H1 (cell line): Measurements from ENCODE around the gene STXBP6. TPM values are rescaled to one million over a fixed set of nuclear protein-coding genes. Genes with fewer than 3 reads are reported as not detected.

Experiments used
- CTCF ChIA-PET: fragments of 300-600 bp; sonication (Branson Sonifier 250); formaldehyde crosslinking; loops from one replicate; lab custom pipeline; 2021; ENCODE audit not compliant: partially characterized antibody; lab: Charles Lee
- POLR2A ChIA-PET: fragments of 300-600 bp; sonication (Branson Sonifier 250); formaldehyde crosslinking; loops from one replicate; lab custom pipeline; 2021; ENCODE audit warnings: inconsistent platforms; ENCODE audit not compliant: partially characterized antibody; lab: Charles Lee
- DNase-seq, 2 experiments: peaks; one replicate each; pipeline versions ENCODE4 v3.0.0 to v3.0.0-alpha.2; 2010 to 2022; ENCODE audit warnings: low spot score in 2 of 2, low read depth in 1 of 2, mixed read lengths in 1 of 2
- FAIRE-seq: peaks from 2 replicates; lab custom pipeline; 2011; peaks lifted over from hg19 to GRCh38; lab: Jason Lieb, UNC
- H2AFZ ChIP-seq: 2 replicates; pipeline ENCODE4 v1.8.1; 2012; ENCODE audit warnings: low read length, inconsistent platforms
- H2AK5ac ChIP-seq: 2 replicates; pipeline ENCODE4 v1.6.1; 2013; ENCODE audit warnings: low read depth, low read length
- H2BK120ac ChIP-seq: replicated peaks from 2 replicates; pipeline ENCODE3; 2013; ENCODE audit warnings: low read depth, low read length, inconsistent platforms
- H2BK12ac ChIP-seq: 2 replicates; pipeline ENCODE4 v1.6.1; 2013; ENCODE audit warnings: low read depth, low read length
- H2BK15ac ChIP-seq: 2 replicates; pipeline ENCODE4 v1.6.1; 2013; ENCODE audit warnings: low read length
- H2BK20ac ChIP-seq: 2 replicates; pipeline ENCODE4 v1.6.1; 2013; ENCODE audit warnings: low read length
- H2BK5ac ChIP-seq: 2 replicates; pipeline ENCODE4 v1.6.1; 2013; ENCODE audit warnings: low read depth, low read length
- H3K14ac ChIP-seq: 2 replicates; pipeline ENCODE4 v1.6.1; 2013; ENCODE audit warnings: inconsistent platforms; ENCODE audit not compliant: insufficient read length
- H3K18ac ChIP-seq: 2 replicates; pipeline ENCODE4 v1.6.1; 2013; ENCODE audit warnings: low read length; ENCODE audit errors: extremely low read depth
- H3K23ac ChIP-seq: 2 replicates; pipeline ENCODE4 v1.6.1; 2013; ENCODE audit warnings: inconsistent platforms; ENCODE audit not compliant: insufficient read length
- H3K23me2 ChIP-seq: 2 replicates; pipeline ENCODE4 v1.6.1; 2013; ENCODE audit warnings: low read depth, low read length
- H3K27ac ChIP-seq: 2 replicates; pipeline ENCODE4 v1.6.1; 2011; ENCODE audit warnings: low read depth, low read length, inconsistent platforms
- H3K27me3 ChIP-seq, 4 experiments: replicated peaks in 1 of 4; 1 replicate in 1 of 4; 2 replicates in 3 of 4; pipeline versions ENCODE4 v1.6.1 to v1.8.1; 2011 to 2013; ENCODE audit warnings: low read length in 3 of 4, mild to moderate bottlenecking in 3 of 4, inconsistent platforms in 2 of 4, mixed read lengths in 2 of 4, moderate library complexity in 1 of 4; ENCODE audit not compliant: control insufficient read depth in 3 of 4, insufficient read depth in 3 of 4; ENCODE audit errors: extremely low read depth in 1 of 4
- H3K36me3 ChIP-seq, 4 experiments: 2 replicates each; pipeline versions ENCODE4 v1.6.1 to v1.8.1; 2011 to 2013; ENCODE audit warnings: mild to moderate bottlenecking in 4 of 4, low read length in 3 of 4, moderate library complexity in 2 of 4, control low read depth in 1 of 4, inconsistent platforms in 1 of 4; ENCODE audit not compliant: insufficient read depth in 4 of 4, control insufficient read depth in 2 of 4
- H3K4ac ChIP-seq: replicated peaks from 2 replicates; pipeline ENCODE3; 2013; ENCODE audit warnings: low read length, low read depth, mixed read lengths, inconsistent platforms; ENCODE audit not compliant: insufficient read length
- H3K4me1 ChIP-seq, 4 experiments: replicated peaks in 1 of 4; 1 replicate in 1 of 4; 2 replicates in 3 of 4; pipeline versions ENCODE4 v1.6.1 to v1.8.1; 2011 to 2013; ENCODE audit warnings: low read length in 3 of 4, inconsistent platforms in 2 of 4, mixed read lengths in 1 of 4; ENCODE audit not compliant: insufficient read depth in 4 of 4, control insufficient read depth in 3 of 4
- H3K4me2 ChIP-seq, 2 experiments: 2 replicates each; pipeline versions ENCODE4 v1.6.1 to v1.8.1; 2011 to 2013; ENCODE audit warnings: low read depth in 2 of 2, low read length in 2 of 2, control low read depth in 1 of 2, inconsistent platforms in 1 of 2, mild to moderate bottlenecking in 1 of 2; ENCODE audit not compliant: insufficient read depth in 1 of 2
- H3K4me3 ChIP-seq, 4 experiments: fragments of 200-600, 300-600 bp in 1 of 4; sonication (generic), shearing (Covaris generic), sonication (Bioruptor Twin) in 1 of 4; 2 replicates each; pipeline versions ENCODE4 v1.5.1 to v1.8.1; 2011 to 2016; ENCODE audit warnings: low read length in 4 of 4, low read depth in 3 of 4, control low read depth in 2 of 4, inconsistent platforms in 2 of 4, mild to moderate bottlenecking in 2 of 4, mixed read lengths in 1 of 4, moderate library complexity in 1 of 4; ENCODE audit not compliant: insufficient read depth in 2 of 4; ENCODE audit errors: extremely low read depth in 1 of 4
- H3K56ac ChIP-seq: replicated peaks from 2 replicates; pipeline ENCODE3; 2013; ENCODE audit warnings: low read depth, mild to moderate bottlenecking, mixed read lengths, low read length, inconsistent platforms; ENCODE audit not compliant: insufficient read length
- H3K79me1 ChIP-seq: 2 replicates; pipeline ENCODE4 v1.6.1; 2013; ENCODE audit warnings: low read depth, low read length, control low read depth
- H3K79me2 ChIP-seq, 2 experiments: 2 replicates each; pipeline versions ENCODE4 v1.6.1 to v1.8.1; 2012 to 2013; ENCODE audit warnings: low read length in 2 of 2, mild to moderate bottlenecking in 2 of 2, inconsistent platforms in 1 of 2; ENCODE audit not compliant: insufficient read depth in 2 of 2, control insufficient read depth in 1 of 2
- H3K9ac ChIP-seq, 4 experiments: replicated peaks in 1 of 4; 1 replicate in 1 of 4; 2 replicates in 3 of 4; pipeline versions ENCODE4 v1.6.1 to v1.8.1; 2011 to 2013; ENCODE audit warnings: low read depth in 3 of 4, low read length in 3 of 4, control low read depth in 2 of 4, mild to moderate bottlenecking in 2 of 4, moderate library complexity in 2 of 4, inconsistent platforms in 1 of 4; ENCODE audit errors: extremely low read depth in 1 of 4
- H3K9me3 ChIP-seq, 2 experiments: 2 replicates each; pipeline versions ENCODE4 v1.6.1 to v1.8.1; 2012 to 2013; ENCODE audit warnings: mild to moderate bottlenecking in 2 of 2, moderate library complexity in 2 of 2, control low read depth in 1 of 2, inconsistent platforms in 1 of 2, low read depth in 1 of 2, low read length in 1 of 2, mixed read lengths in 1 of 2; ENCODE audit not compliant: insufficient read depth in 2 of 2
- H4K20me1 ChIP-seq, 2 experiments: replicated peaks in 1 of 2; 2 replicates each; pipeline versions ENCODE3 to v1.8.1; 2011 to 2013; ENCODE audit warnings: inconsistent platforms in 2 of 2, low read length in 2 of 2, mild to moderate bottlenecking in 1 of 2; ENCODE audit not compliant: insufficient read depth in 2 of 2, control insufficient read depth in 1 of 2
- H4K5ac ChIP-seq: 2 replicates; pipeline ENCODE4 v1.6.1; 2013; ENCODE audit warnings: low read length, low read depth, mixed read lengths, inconsistent platforms; ENCODE audit not compliant: insufficient read length
- H4K8ac ChIP-seq: 2 replicates; pipeline ENCODE4 v1.8.0; 2013; ENCODE audit warnings: mild to moderate bottlenecking, moderate library complexity, low read length, inconsistent platforms; ENCODE audit not compliant: insufficient read depth; ENCODE audit errors: extremely low read depth
- H4K91ac ChIP-seq: replicated peaks from 2 replicates; pipeline ENCODE3; 2013; ENCODE audit warnings: low read length, mixed read lengths, inconsistent platforms; ENCODE audit not compliant: insufficient read length
- CBX5 ChIP-seq: fragments of 300-800, 300-1000 bp; sonication (generic); IDR thresholded peaks from 2 replicates; pipeline ENCODE4 v1.7.1; 2016; ENCODE audit warnings: antibody characterized with exemption, low read length, low read depth
- CREB1 ChIP-seq: IDR thresholded peaks from 2 replicates; pipeline ENCODE4 v1.6.1; 2012; ENCODE audit warnings: inconsistent platforms
- FOSL1 ChIP-seq: IDR thresholded peaks from 2 replicates; pipeline ENCODE4 v1.6.1; 2011; ENCODE audit warnings: mild to moderate bottlenecking, low read depth, low read length, moderate library complexity; ENCODE audit not compliant: insufficient read depth
- GABPA ChIP-seq: IDR thresholded peaks from 2 replicates; pipeline ENCODE4 v1.6.1; 2011; ENCODE audit warnings: mild to moderate bottlenecking, low read length, moderate library complexity, borderline replicate concordance; ENCODE audit not compliant: insufficient read depth
- GTF2F1 ChIP-seq: IDR thresholded peaks from 2 replicates; pipeline ENCODE4 v1.6.1; 2012; ENCODE audit warnings: low read depth, low read length, improper control_type of control experiment, borderline replicate concordance
- JUND ChIP-seq: IDR thresholded peaks from 2 replicates; pipeline ENCODE4 v1.6.1; 2011; ENCODE audit warnings: mild to moderate bottlenecking, improper control_type of control experiment, low read length
- PHF8 ChIP-seq: fragments of 200-600 bp; sonication (generic); conservative IDR thresholded peaks from 2 replicates; pipeline ENCODE4 v1.7.1; 2012; ENCODE audit warnings: low read depth, mild to moderate bottlenecking, inconsistent platforms, low read length, moderate library complexity
- RNF2 ChIP-seq: fragments of 200-900, 300-1000 bp; sonication (generic); IDR thresholded peaks from 2 replicates; pipeline ENCODE4 v1.7.1; 2016; ENCODE audit warnings: borderline replicate concordance, low read depth, mild to moderate bottlenecking, antibody characterized with exemption, low read length; ENCODE audit not compliant: poor library complexity, severe bottlenecking; ENCODE audit errors: missing control alignments
- SP4 ChIP-seq: IDR thresholded peaks from 2 replicates; pipeline ENCODE4 v1.6.1; 2012; ENCODE audit warnings: low read length, inconsistent platforms
- TAF7 ChIP-seq: optimal IDR thresholded peaks from 2 replicates; pipeline ENCODE3; 2011; ENCODE audit warnings: low read depth, mild to moderate bottlenecking, inconsistent platforms, low read length, moderate library complexity, borderline replicate concordance
- TBP ChIP-seq: IDR thresholded peaks from 2 replicates; pipeline ENCODE4 v1.6.1; 2011; ENCODE audit warnings: low read depth, low read length, improper control_type of control experiment
- WGBS, 2 experiments: shearing (Covaris generic) in 1 of 2; methylation state at CpG; one replicate each; pipeline versions ENCODE4 v1.1.6 to v1.1.7; 2013 to 2015; ENCODE audit warnings: low lambda C conversion rate in 2 of 2, mixed read lengths in 2 of 2, inconsistent platforms in 1 of 2, low coverage in 1 of 2, missing lambda C conversion rate in 1 of 2; ENCODE audit not compliant: insufficient replicate concordance in 2 of 2, insufficient coverage in 1 of 2, insufficient read length in 1 of 2; ENCODE audit errors: extremely low coverage in 1 of 2, missing lambda C conversion rate in 1 of 2; 5-methylcytosine and 5-hydroxymethylcytosine counted together
- polyA plus RNA-seq, 7 experiments: library from polyadenylated mRNA; depleted of rRNA in 3 of 7; stranded (reverse) in 5 of 7; unstranded in 2 of 7; fragments of >200 nt in 5 of 7; fragments of 200-250 nt in 2 of 7; gene quantifications; 1 replicate in 5 of 7; 2 replicates in 1 of 7; 4 replicates in 1 of 7; pipeline versions ENCODE4 v1.2.1 to v1.2.3, GENCODE V29; 2011 to 2013; ENCODE audit warnings: missing spikeins in 2 of 7, mixed read lengths in 2 of 7
- total RNA-seq: library from RNA; stranded (reverse); fragmentation: NEBNext Ultra II Directional; extraction: Animal tissue kit (Norgen Biotek cat#: 25700); gene quantifications from 2 replicates; pipeline ENCODE4 v1.2.1, GENCODE V29; 2021
- TF ChIP-seq, protein P1 (sequence below): IDR thresholded peaks from 2 replicates; pipeline ENCODE4 v1.6.1; 2012; ENCODE audit warnings: inconsistent platforms
- TF ChIP-seq, protein P2 (sequence below): IDR thresholded peaks from 2 replicates; pipeline ENCODE4 v1.6.1; 2011; ENCODE audit warnings: low read length, improper control_type of control experiment

Gene STXBP6
- total and polyA plus RNA-seq, 2 of the 8 experiments (the other 6 are each of a cell fraction or from before 2014, with no cell fraction given): 9.4 to 18.1 TPM

GRCh38 chr14:25033358-25033757 lies 16.6 kb downstream of the STXBP6 start:
- no peak overlapping the region for H2BK120ac ChIP-seq
- no peak for FAIRE-seq
- no peaks in the 10 kb centered on the region; the same call in 1 of the 2 replicates for H3K79me1 ChIP-seq
- H2AFZ ChIP-seq: no peak overlapping the region
- H3K4ac ChIP-seq: no peak overlapping the region
- H3K27ac ChIP-seq: no peak overlapping the region
- no peak overlapping the region for H2AK5ac ChIP-seq
- H3K4me3 ChIP-seq: no peak overlapping the region
- H3K9me3 ChIP-seq: no peaks in the 10 kb centered on the region
- no peak overlapping the region for H2BK12ac ChIP-seq
- no peak for DNase-seq
- no peaks in the 10 kb centered on the region for H3K23me2 ChIP-seq
- ChIA-PET POLR2A (no interaction called here), CTCF (interaction anchor here (0.7 to 2.2 kb wide), 5 partner anchors 7 to 226 kb away, joined by 3 to 7 read pairs (median 4); no protein-coding TSS in a partner anchor)
- peaks cover 0 to 7% of the 10 kb centered on the region in 2 experiments; a peak in 1 of 4 replicates for H3K79me2 ChIP-seq
- H3K4me2 ChIP-seq: no peak overlapping the region
- H3K23ac ChIP-seq: no peak overlapping the region
- no peak overlapping the region for H3K14ac ChIP-seq
- H3K9ac ChIP-seq: no peak overlapping the region
- no peak overlapping the region for H4K8ac ChIP-seq
- H2BK5ac ChIP-seq: no peak overlapping the region
- no peaks in the 10 kb centered on the region for H3K36me3 ChIP-seq
- H2BK20ac ChIP-seq: no peak overlapping the region
- 81% methylated on average over 1 of the region's 1 CpG; no CpG with 5 or more reads in 1 of the 2 experiments for WGBS, 2 experiments
- H4K91ac ChIP-seq: no peak overlapping the region
- no peak overlapping the region for H3K18ac ChIP-seq
- no peaks in the 10 kb centered on the region for H3K4me1 ChIP-seq
- H2BK15ac ChIP-seq: no peak overlapping the region
- H3K27me3 ChIP-seq: no peaks in the 10 kb centered on the region
- no peaks in the 10 kb centered on the region for H4K20me1 ChIP-seq
- H3K56ac ChIP-seq: peak overlapping the region; percentile 4
- no peak overlapping the region for H4K5ac ChIP-seq
- no peak for TF ChIP-seq CREB1
- TF ChIP-seq, protein P1, sequence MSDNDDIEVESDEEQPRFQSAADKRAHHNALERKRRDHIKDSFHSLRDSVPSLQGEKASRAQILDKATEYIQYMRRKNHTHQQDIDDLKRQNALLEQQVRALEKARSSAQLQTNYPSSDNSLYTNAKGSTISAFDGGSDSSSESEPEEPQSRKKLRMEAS: no peak
- no peak for TF ChIP-seq JUND
- TF ChIP-seq RNF2: no peak
- no peak for TF ChIP-seq PHF8
- TF ChIP-seq TAF7: no peak
- TF ChIP-seq CBX5: no peak
- TF ChIP-seq GABPA: no peak
- TF ChIP-seq GTF2F1: no peak
- TF ChIP-seq, protein P2, sequence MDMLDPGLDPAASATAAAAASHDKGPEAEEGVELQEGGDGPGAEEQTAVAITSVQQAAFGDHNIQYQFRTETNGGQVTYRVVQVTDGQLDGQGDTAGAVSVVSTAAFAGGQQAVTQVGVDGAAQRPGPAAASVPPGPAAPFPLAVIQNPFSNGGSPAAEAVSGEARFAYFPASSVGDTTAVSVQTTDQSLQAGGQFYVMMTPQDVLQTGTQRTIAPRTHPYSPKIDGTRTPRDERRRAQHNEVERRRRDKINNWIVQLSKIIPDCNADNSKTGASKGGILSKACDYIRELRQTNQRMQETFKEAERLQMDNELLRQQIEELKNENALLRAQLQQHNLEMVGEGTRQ: no peak
- TF ChIP-seq TBP: no peak
- no peak for TF ChIP-seq FOSL1
- TF ChIP-seq SP4: no peak
